ENCODE data around the gene TMEM135.
"Not testable (repeated sequence)": the region's sequence is repeated elsewhere in the genome, so short reads cannot be mapped to it uniquely, and the experiment has no call there.

Gene TMEM135

GRCh38 chr11:87020764-87021365 lies 16.9 kb upstream of the TMEM135 start:
- no peak for DNase-seq (ENCODE audit: low read depth, low spot score)

DNA sequence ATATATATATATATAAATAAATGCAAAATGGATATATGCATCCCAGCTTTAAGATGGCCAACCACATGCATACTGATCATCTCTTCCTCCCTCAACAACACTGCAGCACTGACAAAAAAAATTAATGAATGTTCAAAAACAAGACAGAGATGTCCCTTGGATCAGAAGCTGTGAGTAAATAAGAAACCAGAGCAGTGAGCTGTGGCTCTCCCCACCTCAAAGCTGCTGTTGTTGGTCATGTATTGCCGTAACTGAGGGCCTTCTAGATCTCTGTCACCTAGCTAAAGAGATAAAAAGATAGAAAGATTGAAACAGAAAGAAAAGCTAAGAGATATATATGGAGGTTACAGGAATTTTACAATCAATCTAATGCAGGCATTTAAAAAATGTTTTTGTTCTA lies 15.5 kb upstream of the TMEM135 start:
- DNase-seq (ENCODE audit: low read depth, low spot score), result no peak

- DNase-seq (ENCODE audit: low read depth, low spot score), result no peak
These were observed 15.0 kb upstream of the TMEM135 start for GRCh38 chr11:87022738-87023137.

- not testable (repeated sequence) for DNase-seq (ENCODE audit: low read depth, low spot score)
These were observed 11.3 kb upstream of the TMEM135 start for GRCh38 chr11:87026415-87026814.

DNA sequence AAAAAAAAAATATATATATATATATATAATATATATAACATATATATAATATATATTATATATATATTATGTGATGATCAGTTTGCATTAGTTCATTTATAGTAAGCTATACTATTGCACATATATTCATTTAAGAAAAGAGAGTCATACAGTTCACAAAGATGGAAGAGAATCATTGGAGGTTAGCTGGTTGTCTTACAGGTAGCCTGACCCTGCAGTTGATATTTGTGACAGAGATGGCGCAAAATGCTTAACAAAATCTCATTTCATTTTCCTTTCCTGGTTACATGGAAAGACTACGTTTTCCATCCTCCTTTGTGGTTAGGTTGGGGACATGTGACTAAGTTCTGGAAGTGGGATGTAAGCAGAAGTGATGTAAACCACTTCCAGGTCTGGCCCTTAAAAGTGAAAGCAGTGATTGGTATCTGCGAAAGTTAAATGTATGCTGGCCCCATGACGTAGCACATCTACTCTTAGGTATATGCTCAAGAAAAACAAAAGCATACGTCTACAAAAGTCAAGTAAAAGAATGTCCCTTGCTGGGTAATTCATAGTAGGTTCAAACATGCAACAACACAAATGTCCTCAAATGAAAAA lies 7.2 kb upstream of the TMEM135 start:
- DNase-seq (ENCODE audit: low read depth, low spot score), result no peak

GRCh38 chr11:87031433-87032170 lies 6.1 kb upstream of the TMEM135 start:
- DNase-seq (ENCODE audit: low read depth, low spot score), result no peak

DNA sequence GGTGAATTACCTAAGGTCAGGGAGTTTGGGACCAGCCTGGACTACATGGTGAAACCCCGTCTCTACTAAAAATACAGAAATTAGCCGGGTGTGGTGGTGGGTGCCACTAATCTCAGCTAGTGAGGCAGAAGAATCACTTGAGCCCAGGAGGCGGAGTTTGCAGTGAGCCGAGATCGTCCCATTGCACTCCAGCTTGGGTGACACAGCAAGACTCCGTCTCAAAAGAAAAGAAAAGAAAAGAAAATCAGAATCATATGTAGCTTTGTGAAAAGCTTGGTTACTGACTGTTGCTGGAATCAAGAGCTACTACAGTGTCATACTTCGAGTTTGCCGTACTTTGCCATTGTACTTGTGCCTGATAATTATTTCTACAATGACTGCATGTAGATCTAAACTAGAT lies 4.2 kb upstream of the TMEM135 start:
- no peak for DNase-seq (ENCODE audit: low read depth, low spot score)

GRCh38 chr11:87035976-87036583 lies 1.7 kb upstream of the TMEM135 start:
- no peak for DNase-seq (ENCODE audit: low read depth, low spot score)

GRCh38 chr11:87036756-87037449 lies 831 bp upstream of the TMEM135 start:
- no peak for DNase-seq (ENCODE audit: low read depth, low spot score)

GRCh38 chr11:87038235-87038977 lies 672 bp downstream of the TMEM135 start:
- DNase-seq (ENCODE audit: low read depth, low spot score), result no peak

- DNase-seq (ENCODE audit: low read depth, low spot score), result no peak
These were observed 1.6 kb downstream of the TMEM135 start for GRCh38 chr11:87039371-87039770.

DNA sequence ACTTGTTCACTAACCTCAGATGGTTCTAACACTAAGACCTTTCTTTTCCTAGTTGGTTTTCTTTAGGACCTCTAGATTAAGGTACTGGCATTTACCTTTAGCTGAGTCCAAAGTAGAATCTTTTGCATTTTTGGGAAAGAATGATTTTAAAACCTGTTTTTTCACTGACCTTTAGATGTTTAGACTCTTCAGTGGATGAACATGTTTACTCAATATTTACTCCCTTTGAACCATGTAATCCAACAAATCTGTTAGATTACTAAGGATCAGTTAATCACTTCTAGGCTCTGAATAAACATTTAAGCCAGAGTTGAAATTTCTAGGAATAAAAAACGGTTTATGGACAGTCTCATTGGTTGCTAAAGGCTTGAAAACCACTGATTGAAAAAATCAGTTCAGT lies 6.2 kb downstream of the TMEM135 start:
- no peak for DNase-seq (ENCODE audit: low read depth, low spot score)

GRCh38 chr11:87046824-87047223 lies 9.1 kb downstream of the TMEM135 start:
- no peak for DNase-seq (ENCODE audit: low read depth, low spot score)

GRCh38 chr11:87056091-87056490 lies 18.4 kb downstream of the TMEM135 start:
- DNase-seq (ENCODE audit: low read depth, low spot score), result no peak

GRCh38 chr11:87057749-87058148 lies 20.0 kb downstream of the TMEM135 start:
- DNase-seq (ENCODE audit: low read depth, low spot score), result no peak

- DNase-seq (ENCODE audit: low read depth, low spot score), result no peak
These were observed 22.1 kb downstream of the TMEM135 start for GRCh38 chr11:87059596-87060390.

DNA sequence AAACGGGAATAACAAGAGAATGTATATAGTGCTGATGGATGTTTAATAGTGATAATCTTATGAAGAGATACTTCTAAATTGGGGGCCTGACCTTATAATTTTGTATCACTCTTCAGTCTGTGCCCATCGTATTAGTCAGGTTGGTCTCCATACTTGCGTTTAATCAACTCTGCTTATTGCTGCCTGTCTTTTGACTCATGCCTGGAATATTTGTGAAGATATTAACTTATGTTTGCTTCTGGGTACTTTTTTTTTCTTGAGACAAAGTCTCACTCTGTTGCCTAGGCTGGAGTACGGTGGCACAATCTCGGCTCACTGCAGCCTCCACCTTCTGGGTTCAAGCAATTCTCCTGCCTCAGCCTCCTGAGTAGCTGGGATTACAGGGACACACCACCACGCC lies 24.0 kb downstream of the TMEM135 start:
- no peak for DNase-seq (ENCODE audit: low read depth, low spot score)

- no peak for DNase-seq (ENCODE audit: low read depth, low spot score)
These were observed 26.2 kb downstream of the TMEM135 start for GRCh38 chr11:87063982-87064381.

GRCh38 chr11:87072787-87073186 lies 35.1 kb downstream of the TMEM135 start:
- no peak for DNase-seq (ENCODE audit: low read depth, low spot score)

DNA sequence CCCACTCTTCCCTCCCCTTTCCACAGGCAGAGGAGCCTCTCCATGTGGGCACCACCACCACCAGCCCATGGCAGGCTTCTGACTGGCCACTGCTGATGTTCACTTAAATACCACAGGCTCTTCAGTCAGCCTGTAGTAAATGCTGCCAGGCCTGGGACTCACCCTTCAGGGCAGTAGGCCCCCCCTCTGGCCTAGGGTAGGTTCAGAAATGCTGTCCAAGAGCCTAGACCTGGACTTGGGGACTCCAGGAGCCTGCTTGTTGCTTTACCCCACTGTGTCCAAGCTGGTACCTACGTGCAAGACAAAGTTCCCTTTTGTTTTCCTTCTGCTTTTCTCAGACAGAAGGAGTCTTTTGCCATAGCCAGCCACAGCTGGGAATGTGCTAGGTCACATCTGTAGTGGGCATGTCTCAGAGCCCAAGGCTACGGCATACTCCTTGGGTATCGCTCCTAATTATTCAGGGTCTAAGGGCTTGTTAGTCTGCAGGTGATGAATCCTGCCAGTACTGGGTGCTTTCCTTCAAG lies 38.6 kb downstream of the TMEM135 start:
- no peak for DNase-seq (ENCODE audit: low read depth, low spot score)

All from activated naive CD8-positive, alpha-beta T cell treated with anti-CD3 and anti-CD28 coated beads, Interleukin-2, amount 50 U/mL, for 16 hours (primary cell).